Ishikawa (cell line): ENCODE measurements around the gene MYPN.

Experiments
- CEBPB ChIP-seq: IDR thresholded peaks from 2 replicates; pipeline ENCODE4 v1.6.1; 2012
- TAF1 ChIP-seq: IDR thresholded peaks from 2 replicates; pipeline ENCODE4 v1.6.1; 2012; ENCODE audit warnings: low read depth, mild to moderate bottlenecking

GRCh38 chr10:68077026-68077425 is 32.3 kb upstream of the MYPN start:
- no peak for TF ChIP-seq CEBPB
- no peak for TF ChIP-seq TAF1
